Measurements from ENCODE around the gene CCDC137.

The CCDC137 gene

GRCh38 chr17:81695211-81695610 lies 28.7 kb downstream of the CCDC137 start:
- peaks cover 35% of the 10 kb centered on the region for H3K79me2 ChIP-seq (ENCODE audit: low read length)
- H3F3A ChIP-seq (ENCODE audit: insufficient read depth, low read length): no peaks in the 10 kb centered on the region
- H3K9me2 ChIP-seq (replicated peaks; ENCODE audit: insufficient read depth, low read length): no peaks in the 10 kb centered on the region
- no peak overlapping the region for H3K4me3 ChIP-seq (ENCODE audit: low read length)
- no peaks in the 10 kb centered on the region for H3K27me3 ChIP-seq (replicated peaks; ENCODE audit: insufficient read depth, low read length)
- H3K4me2 ChIP-seq (ENCODE audit: low read depth, low read length): no peak overlapping the region
- H3K4me1 ChIP-seq (ENCODE audit: low read length): no peaks in the 10 kb centered on the region
- H3K9me3 ChIP-seq (replicated peaks; ENCODE audit: insufficient read depth, low read length): no peaks in the 10 kb centered on the region
- no peak for DNase-seq
- peaks cover 4% of the 10 kb centered on the region; the same call in 1 of the 2 replicates for H3K36me3 ChIP-seq (replicated peaks; ENCODE audit: insufficient read depth, low read length)
- no peak overlapping the region for H2AFZ ChIP-seq (ENCODE audit: low read length)
- no peak overlapping the region for H3K9ac ChIP-seq (ENCODE audit: low read length)
- H4K20me1 ChIP-seq (ENCODE audit: insufficient read depth, low read length): no peaks in the 10 kb centered on the region
- H3K27ac ChIP-seq (ENCODE audit: low read length): no peak overlapping the region
- TF ChIP-seq EZH2phosphoT487 (IDR thresholded peaks at IDR 0.05; ENCODE audit: low read length): no peak
- no peak for TF ChIP-seq EZH2 (optimal IDR thresholded peaks at IDR 0.05; ENCODE audit: low read depth, low read length)
- no peak for TF ChIP-seq CTCF (IDR thresholded peaks at IDR 0.05; ENCODE audit: low read length)

GRCh38 chr17:81695801-81696200 lies 29.3 kb downstream of the CCDC137 start:
- no peak overlapping the region for H2AFZ ChIP-seq (ENCODE audit: low read length)
- TF ChIP-seq CTCF (IDR thresholded peaks at IDR 0.05; ENCODE audit: low read length) (no peak), EZH2phosphoT487 (IDR thresholded peaks at IDR 0.05; ENCODE audit: low read length) (no peak)
- H3K27ac ChIP-seq (ENCODE audit: low read length): no peak overlapping the region
- H3K79me2 ChIP-seq (ENCODE audit: low read length): peaks cover 36% of the 10 kb centered on the region
- no peaks in the 10 kb centered on the region for H3K27me3 ChIP-seq (replicated peaks; ENCODE audit: insufficient read depth, low read length)
- H3K4me2 ChIP-seq (ENCODE audit: low read depth, low read length): no peak overlapping the region
- H3F3A ChIP-seq (ENCODE audit: insufficient read depth, low read length): no peaks in the 10 kb centered on the region
- peaks cover 4% of the 10 kb centered on the region; the same call in 1 of the 2 replicates for H3K36me3 ChIP-seq (replicated peaks; ENCODE audit: insufficient read depth, low read length)
- H3K4me1 ChIP-seq (ENCODE audit: low read length): no peaks in the 10 kb centered on the region
- no peaks in the 10 kb centered on the region for H3K9me2 ChIP-seq (replicated peaks; ENCODE audit: insufficient read depth, low read length)
- no peak overlapping the region for H3K4me3 ChIP-seq (ENCODE audit: low read length)
- H4K20me1 ChIP-seq (ENCODE audit: insufficient read depth, low read length): no peaks in the 10 kb centered on the region
- H3K9me3 ChIP-seq (replicated peaks; ENCODE audit: insufficient read depth, low read length): no peaks in the 10 kb centered on the region
- DNase-seq: no peak
- no peak overlapping the region for H3K9ac ChIP-seq (ENCODE audit: low read length)

GRCh38 chr17:81696218-81696941 lies 29.8 kb downstream of the CCDC137 start:
- H2AFZ ChIP-seq (ENCODE audit: low read length): no peak overlapping the region
- H3K4me3 ChIP-seq (ENCODE audit: low read length): no peak overlapping the region
- TF ChIP-seq CTCF (IDR thresholded peaks at IDR 0.05; ENCODE audit: low read length) (no peak), EZH2 (optimal IDR thresholded peaks at IDR 0.05; ENCODE audit: low read depth, low read length) (no peak), EZH2phosphoT487 (IDR thresholded peaks at IDR 0.05; ENCODE audit: low read length) (no peak)
- H3K79me2 ChIP-seq (ENCODE audit: low read length): peaks cover 39% of the 10 kb centered on the region
- no peaks in the 10 kb centered on the region for H3K9me3 ChIP-seq (replicated peaks; ENCODE audit: insufficient read depth, low read length)
- H3K4me2 ChIP-seq (ENCODE audit: low read depth, low read length): no peak overlapping the region
- peaks cover 6% of the 10 kb centered on the region for H3K4me1 ChIP-seq (ENCODE audit: low read length)
- no peaks in the 10 kb centered on the region for H3K9me2 ChIP-seq (replicated peaks; ENCODE audit: insufficient read depth, low read length)
- no peaks in the 10 kb centered on the region for H3K27me3 ChIP-seq (replicated peaks; ENCODE audit: insufficient read depth, low read length)
- no peak overlapping the region for H3K27ac ChIP-seq (ENCODE audit: low read length)
- peaks cover under 1% of the 10 kb centered on the region; the same call in 1 of the 2 replicates for H3F3A ChIP-seq (ENCODE audit: insufficient read depth, low read length)
- H3K36me3 ChIP-seq (replicated peaks; ENCODE audit: insufficient read depth, low read length): peaks cover 4% of the 10 kb centered on the region
- DNase-seq: no peak
- no peaks in the 10 kb centered on the region; the same call in 1 of the 2 replicates for H4K20me1 ChIP-seq (ENCODE audit: insufficient read depth, low read length)
- no peak overlapping the region for H3K9ac ChIP-seq (ENCODE audit: low read length)
